Progenitor cell of endocrine pancreas (in vitro differentiated cells): ENCODE data around the gene PAOX. TPM values are rescaled to one million over a fixed set of nuclear protein-coding genes. Genes with fewer than 3 reads are reported as not detected.

ENCODE experiments used
- DNase-seq: peaks from one replicate; pipeline ENCODE4 v3.0.0; 2021; ENCODE audit warnings: low spot score; ENCODE audit not compliant: unreplicated experiment
- H3K27ac Mint-ChIP-seq: 2 replicates; pipeline ENCODE4 v1.8.0; 2021; ENCODE audit warnings: mild to moderate bottlenecking, moderate library complexity, mixed read lengths
- H3K27me3 Mint-ChIP-seq: 2 replicates; pipeline ENCODE4 v1.8.0; 2021; ENCODE audit warnings: mixed read lengths
- H3K36me3 Mint-ChIP-seq: 2 replicates; pipeline ENCODE4 v1.8.0; 2022; ENCODE audit warnings: mixed read lengths; ENCODE audit not compliant: insufficient read depth
- H3K4me1 Mint-ChIP-seq: 2 replicates; pipeline ENCODE4 v1.8.0; 2021; ENCODE audit warnings: low read depth, mixed read lengths
- H3K4me3 Mint-ChIP-seq: 2 replicates; pipeline ENCODE4 v1.8.0; 2021; ENCODE audit warnings: low read depth, mild to moderate bottlenecking, moderate library complexity, mixed read lengths
- H3K9me3 Mint-ChIP-seq: 2 replicates; pipeline ENCODE4 v1.8.0; 2021; ENCODE audit warnings: low read depth, mixed read lengths
- CTCF ChIP-seq: fragments of 200-600 bp; sonication (generic); IDR thresholded peaks from one replicate; pipeline ENCODE4 v1.5.0; 2021; ENCODE audit warnings: antibody characterized with exemption, mild to moderate bottlenecking; ENCODE audit not compliant: unreplicated experiment
- total RNA-seq: library from RNA; stranded (reverse); gene quantifications from 2 replicates; pipeline ENCODE4 v1.2.1, GENCODE V29; 2021

The PAOX gene
- total RNA-seq, 1 donor from 2014 or later, result 11.9 TPM

GRCh38 chr10:133335246-133336117 lies 43.6 kb upstream of the PAOX start:
- H3K4me1 Mint-ChIP-seq, result peaks cover 2% of the 10 kb centered on the region
- peaks cover 37% of the 10 kb centered on the region for H3K27me3 Mint-ChIP-seq
- H3K9me3 Mint-ChIP-seq, result peaks cover 4% of the 10 kb centered on the region
- no peak overlapping the region for H3K27ac Mint-ChIP-seq
- peaks cover 1% of the 10 kb centered on the region for H3K36me3 Mint-ChIP-seq
- no peak overlapping the region for H3K4me3 Mint-ChIP-seq
- no peak for TF ChIP-seq CTCF
- no peak for DNase-seq

DNA sequence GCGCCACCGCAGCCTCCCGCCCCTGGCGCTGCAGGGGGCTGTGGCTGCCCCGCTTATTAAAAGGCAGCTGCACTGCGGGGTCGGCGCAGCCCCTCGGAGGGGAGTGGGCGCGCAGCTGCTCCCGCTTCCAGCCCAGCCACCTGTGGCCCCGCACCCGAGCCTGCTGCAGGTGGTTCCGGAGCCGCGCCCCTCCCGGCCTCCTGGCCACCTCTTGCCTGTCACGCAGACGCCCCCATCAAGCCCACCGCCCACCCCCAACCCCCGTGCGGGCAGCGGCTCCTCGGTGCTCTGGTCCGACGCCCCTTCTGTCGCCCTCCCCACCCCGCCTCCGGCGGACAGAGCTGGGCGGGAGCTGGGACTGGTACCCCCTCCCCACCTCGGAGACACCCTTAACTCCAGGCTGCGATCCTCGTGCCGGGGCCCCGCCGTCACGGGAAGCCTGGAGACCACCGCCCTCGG lies 42.9 kb upstream of the PAOX start:
- peaks cover 2% of the 10 kb centered on the region for H3K4me1 Mint-ChIP-seq
- no peak for DNase-seq
- no peak overlapping the region for H3K27ac Mint-ChIP-seq
- H3K9me3 Mint-ChIP-seq, result peaks cover 4% of the 10 kb centered on the region
- no peak for TF ChIP-seq CTCF
- no peak overlapping the region for H3K4me3 Mint-ChIP-seq
- peaks cover 34% of the 10 kb centered on the region for H3K27me3 Mint-ChIP-seq
- peaks cover 1% of the 10 kb centered on the region for H3K36me3 Mint-ChIP-seq

- TF ChIP-seq CTCF, result no peak
- Mint-ChIP-seq H3K4me3 (no peak within 1 kb of the TSS), H3K36me3 (peaks cover 1% of the 10 kb centered on the region), H3K9me3 (peaks cover 4% of the 10 kb centered on the region), H3K27ac (no peak within 1 kb of the TSS), H3K4me1 (peaks cover 2% of the 10 kb centered on the region), H3K27me3 (peaks cover 33% of the 10 kb centered on the region)
- DNase-seq, result no peak
Observed at GRCh38 chr10:133336577-133337369, 42.3 kb upstream of the PAOX start, which contains the start of gene CALY. CALY (minus strand) TSS chr10:133336896; CDS start chr10:133328989, 7,907 bp downstream.

DNA sequence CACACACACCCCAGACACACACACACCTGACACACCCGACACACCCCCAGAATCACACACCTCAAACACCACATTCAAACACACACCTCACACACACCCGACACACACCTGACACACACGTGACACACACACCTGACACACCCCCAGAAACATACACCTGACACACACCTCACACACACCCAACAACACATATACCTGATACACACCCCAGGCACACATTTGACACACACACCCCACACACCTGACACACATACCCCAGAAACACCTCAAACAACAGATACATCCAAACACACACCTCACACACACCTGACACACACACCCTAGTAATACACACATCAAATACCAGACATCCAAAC lies 41.7 kb upstream of the PAOX start:
- Mint-ChIP-seq H3K4me1 (peaks cover 2% of the 10 kb centered on the region), H3K4me3 (no peak overlapping the region), H3K9me3 (peaks cover 4% of the 10 kb centered on the region), H3K27me3 (peaks cover 31% of the 10 kb centered on the region), H3K36me3 (peaks cover 1% of the 10 kb centered on the region), H3K27ac (no peak overlapping the region)
- DNase-seq, result no peak
- no peak for TF ChIP-seq CTCF
